Sigmoid colon (tissue), 7 donors: ENCODE measurements around the gene PHTF2. TPM values are rescaled to one million over a fixed set of nuclear protein-coding genes. Genes with fewer than 3 reads are reported as not detected.

Experiments used
- DNase-seq: peaks from one replicate; pipeline ENCODE4 v3.0.0-alpha.2; 2019
- H3K27ac ChIP-seq, 4 donors: fragments of 200-600 bp; sonication (generic); one replicate each; pipeline ENCODE4 v1.5.1; 2016 to 2019; ENCODE audit warnings: mild to moderate bottlenecking in 1 of 4
- H3K27me3 ChIP-seq, 3 donors: fragments of 200-600 bp; sonication (generic); one replicate each; pipeline ENCODE4 v1.5.1; 2019; ENCODE audit warnings: mild to moderate bottlenecking in 1 of 3
- H3K36me3 ChIP-seq, 4 donors: fragments of 200-600 bp; sonication (generic); one replicate each; pipeline ENCODE4 v1.5.1; 2016 to 2019
- H3K4me1 ChIP-seq, 4 donors: fragments of 200-600 bp; sonication (generic); one replicate each; pipeline ENCODE4 v1.5.1; 2017 to 2019
- H3K4me3 ChIP-seq, 4 donors: fragments of 200-600 bp; sonication (generic); one replicate each; pipeline ENCODE4 v1.5.1; 2017 to 2019; ENCODE audit warnings: mild to moderate bottlenecking in 2 of 4, moderate library complexity in 1 of 4
- H3K9me3 ChIP-seq, 4 donors: fragments of 200-600 bp in 3 of 4; sonication (generic) in 3 of 4; one replicate each; pipeline versions ENCODE4 v1.5.1 to v1.6.1; 2013 to 2019
- CTCF ChIP-seq, 4 experiments: fragments of 450-650 bp in 3 of 4; fragments of 200-600 bp in 1 of 4; IDR thresholded peaks; one replicate each; pipeline ENCODE4 v1.5.1; 2016 to 2019; ENCODE audit warnings: antibody characterized with exemption in 4 of 4, mild to moderate bottlenecking in 3 of 4, moderate library complexity in 2 of 4
- EP300 ChIP-seq, 4 donors: sonication (generic); formaldehyde crosslinking; IDR thresholded peaks; one replicate each; pipeline ENCODE4 v1.6.1; 2017; ENCODE audit warnings: antibody characterized with exemption in 4 of 4
- POLR2A ChIP-seq, 2 donors: fragments of 450-650 bp; IDR thresholded peaks; one replicate each; pipeline ENCODE4 v1.6.1; 2016; ENCODE audit warnings: antibody characterized with exemption in 2 of 2, mild to moderate bottlenecking in 2 of 2, moderate library complexity in 2 of 2
- POLR2AphosphoS5 ChIP-seq, 4 donors: sonication (generic); formaldehyde crosslinking; IDR thresholded peaks; one replicate each; pipeline ENCODE4 v1.6.1; 2017; ENCODE audit warnings: antibody characterized with exemption in 4 of 4
- WGBS, 2 donors: extraction: QIAGEN DNeasy Blood & Tissue Kit; methylation state at CpG; one replicate each; pipeline ENCODE4 v1.1.7; 2013; 5-methylcytosine and 5-hydroxymethylcytosine counted together
- intact Hi-C: fragments of 100-400 bp; cut with DNase I; formaldehyde crosslinking; loops from one replicate; pipeline ENCODE4 v1.15.1; 2023
- polyA plus RNA-seq, 3 donors: library from polyadenylated mRNA; stranded (reverse); fragments of 200-250 nt; gene quantifications; one replicate each; pipeline ENCODE4 v1.2.3, GENCODE V29; 2013
- total RNA-seq, 4 donors: library from RNA; depleted of rRNA; stranded (reverse); fragments of >200 nt; gene quantifications; one replicate each; pipeline ENCODE4 v1.1.0, GENCODE V29; 2016
- donor health status: healthy with polysubstance abuse.
- donor health status: Bipolar disorder and iron deficiency.
- donor health status: healthy.

PHTF2 gene
- total and polyA plus RNA-seq, 7 donors: 2.3 to 19.3 (median 17.4) TPM

DNA sequence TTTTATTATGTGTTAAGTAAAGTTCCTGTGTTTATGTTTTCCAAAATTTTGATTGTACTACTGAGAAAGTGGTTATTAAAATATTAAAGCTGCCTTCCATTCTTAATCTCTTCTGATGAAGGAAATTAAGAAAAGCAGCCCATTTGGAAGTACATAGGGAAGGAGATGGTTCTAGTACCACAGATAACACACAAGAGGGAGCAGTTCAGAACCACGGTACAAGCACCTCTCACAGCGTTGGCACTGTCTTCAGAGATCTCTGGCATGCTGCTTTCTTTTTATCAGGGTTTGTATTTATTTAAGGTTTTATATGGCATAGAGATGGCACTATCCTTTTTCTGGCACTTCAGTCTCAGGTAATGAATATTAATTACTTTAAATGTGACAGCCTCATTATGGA is 111.6 kb downstream of the PHTF2 start:
- H3K4me1 ChIP-seq: no peaks in the 10 kb centered on the region
- no peaks in the 10 kb centered on the region for H3K9me3 ChIP-seq
- H3K27ac ChIP-seq: no peak overlapping the region
- no peak for DNase-seq
- WGBS, 2 donors: 46 to 81% methylated on average over 2 of the region's 2 CpGs
- H3K4me3 ChIP-seq: no peak overlapping the region
- intact Hi-C loops: no loop called here
- TF ChIP-seq POLR2AphosphoS5 (IDR thresholded peaks at IDR 0.05): no peak
- TF ChIP-seq EP300 (IDR thresholded peaks at IDR 0.05): no peak
- no peak for TF ChIP-seq POLR2A (IDR thresholded peaks at IDR 0.05)
- TF ChIP-seq CTCF (IDR thresholded peaks at IDR 0.05): no peak
- H3K36me3 ChIP-seq: peaks cover 0 to 12% (median 3%) of the 10 kb centered on the region in 4 donors
- H3K27me3 ChIP-seq: no peaks in the 10 kb centered on the region

GRCh38 chr7:77912293-77912692 is 113.7 kb downstream of the PHTF2 start:
- Histone ChIP-seq H3K4me3 (no peak overlapping the region), H3K27me3 (no peaks in the 10 kb centered on the region), H3K36me3 (peaks cover 0 to 12% (median 3%) of the 10 kb centered on the region in 4 donors), H3K27ac (no peak overlapping the region), H3K4me1 (no peaks in the 10 kb centered on the region), H3K9me3 (no peaks in the 10 kb centered on the region)
- no peak for TF ChIP-seq POLR2A (IDR thresholded peaks at IDR 0.05)
- no peak for TF ChIP-seq CTCF (IDR thresholded peaks at IDR 0.05)
- TF ChIP-seq POLR2AphosphoS5 (IDR thresholded peaks at IDR 0.05): no peak
- no peak for TF ChIP-seq EP300 (IDR thresholded peaks at IDR 0.05)
- intact Hi-C loops: no loop called here
- DNase-seq: no peak
- 98 to 100% methylated on average over 1 of the region's 1 CpG for WGBS, 2 donors

- Histone ChIP-seq H3K27ac (no peak overlapping the region), H3K4me1 (no peaks in the 10 kb centered on the region), H3K27me3 (no peaks in the 10 kb centered on the region), H3K36me3 (peaks cover 0 to 8% (median 3%) of the 10 kb centered on the region in 4 donors), H3K9me3 (no peaks in the 10 kb centered on the region), H3K4me3 (no peak overlapping the region)
- DNase-seq: no peak
- 90 to 91% methylated on average over 4 of the region's 4 CpGs for WGBS, 2 donors
- TF ChIP-seq CTCF (IDR thresholded peaks at IDR 0.05): no peak
- no peak for TF ChIP-seq POLR2AphosphoS5 (IDR thresholded peaks at IDR 0.05)
- no peak for TF ChIP-seq POLR2A (IDR thresholded peaks at IDR 0.05)
- TF ChIP-seq EP300 (IDR thresholded peaks at IDR 0.05): no peak
- intact Hi-C loops: no loop called here
Measured at GRCh38 chr7:77913977-77914607, 115.5 kb downstream of the PHTF2 start.

DNA sequence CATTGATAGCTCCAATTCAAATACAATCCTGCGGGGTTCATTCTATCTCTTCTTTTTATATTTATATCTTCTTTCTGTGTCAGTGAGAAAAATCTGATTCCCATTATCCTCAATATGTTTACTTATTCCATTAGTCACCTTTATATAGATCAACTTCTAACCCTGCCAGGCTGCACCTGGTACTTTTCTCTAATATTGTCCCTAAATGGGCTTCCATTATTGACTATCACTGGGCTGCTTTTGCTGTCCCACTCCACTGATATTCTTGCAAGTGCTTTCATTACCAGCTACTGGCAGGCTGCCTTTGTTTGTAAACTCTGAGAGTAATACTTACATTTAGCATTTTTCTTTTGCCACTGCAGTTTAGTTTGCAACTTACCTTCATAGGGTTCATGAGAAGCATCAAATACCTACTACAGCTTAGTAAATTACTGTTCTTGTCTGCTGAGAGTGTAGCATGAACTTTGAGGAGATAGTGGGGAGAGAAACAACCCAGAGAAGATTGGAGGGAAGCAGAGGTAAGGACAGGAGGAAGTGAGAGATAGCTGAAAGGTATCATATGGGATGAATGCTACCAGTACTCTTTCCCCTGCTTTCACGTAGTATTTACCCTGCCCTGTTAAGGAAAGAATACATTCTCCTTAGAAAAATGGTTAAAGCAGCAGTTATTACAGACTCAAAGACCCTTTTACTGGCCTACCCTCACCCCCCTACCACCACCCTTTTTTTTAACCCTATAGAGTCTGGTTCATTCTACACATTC is 119.1 kb downstream of the PHTF2 start:
- WGBS, 2 donors: 95 to 96% methylated on average over 2 of the region's 2 CpGs
- no peak overlapping the region for H3K4me3 ChIP-seq
- no peaks in the 10 kb centered on the region for H3K27me3 ChIP-seq
- DNase-seq: no peak
- TF ChIP-seq EP300 (IDR thresholded peaks at IDR 0.05) (no peak), POLR2AphosphoS5 (IDR thresholded peaks at IDR 0.05) (no peak), POLR2A (IDR thresholded peaks at IDR 0.05) (no peak), CTCF (IDR thresholded peaks at IDR 0.05) (no peak)
- H3K4me1 ChIP-seq: no peaks in the 10 kb centered on the region
- H3K27ac ChIP-seq: no peak overlapping the region
- H3K36me3 ChIP-seq: peaks cover 0 to 11% (median 2%) of the 10 kb centered on the region in 4 donors
- H3K9me3 ChIP-seq: no peaks in the 10 kb centered on the region
- intact Hi-C loops: no loop called here
